Endothelial cell of umbilical vein (primary cell): Measurements from ENCODE around the gene MAD2L2.

Experiments used
- EZH2 ChIP-seq: IDR thresholded peaks from 2 replicates; pipeline ENCODE4 v1.6.1; 2012; ENCODE audit warnings: borderline replicate concordance, low read depth, mild to moderate bottlenecking, moderate library complexity, low read length, inconsistent platforms; ENCODE audit not compliant: severe bottlenecking
- TF ChIP-seq, protein P1 (sequence below), 2 donors: IDR thresholded peaks; 1 replicate in 1 of 2; 2 replicates in 1 of 2; pipeline ENCODE4 v1.5.1; 2011; ENCODE audit warnings: low read length in 2 of 2, mild to moderate bottlenecking in 2 of 2, moderate library complexity in 2 of 2, control low read depth in 1 of 2, inconsistent platforms in 1 of 2, low read depth in 1 of 2; ENCODE audit not compliant: insufficient read depth in 1 of 2; ENCODE audit errors: extremely low read depth in 1 of 2

- TF ChIP-seq EZH2 = no peak
- TF ChIP-seq, protein P1, sequence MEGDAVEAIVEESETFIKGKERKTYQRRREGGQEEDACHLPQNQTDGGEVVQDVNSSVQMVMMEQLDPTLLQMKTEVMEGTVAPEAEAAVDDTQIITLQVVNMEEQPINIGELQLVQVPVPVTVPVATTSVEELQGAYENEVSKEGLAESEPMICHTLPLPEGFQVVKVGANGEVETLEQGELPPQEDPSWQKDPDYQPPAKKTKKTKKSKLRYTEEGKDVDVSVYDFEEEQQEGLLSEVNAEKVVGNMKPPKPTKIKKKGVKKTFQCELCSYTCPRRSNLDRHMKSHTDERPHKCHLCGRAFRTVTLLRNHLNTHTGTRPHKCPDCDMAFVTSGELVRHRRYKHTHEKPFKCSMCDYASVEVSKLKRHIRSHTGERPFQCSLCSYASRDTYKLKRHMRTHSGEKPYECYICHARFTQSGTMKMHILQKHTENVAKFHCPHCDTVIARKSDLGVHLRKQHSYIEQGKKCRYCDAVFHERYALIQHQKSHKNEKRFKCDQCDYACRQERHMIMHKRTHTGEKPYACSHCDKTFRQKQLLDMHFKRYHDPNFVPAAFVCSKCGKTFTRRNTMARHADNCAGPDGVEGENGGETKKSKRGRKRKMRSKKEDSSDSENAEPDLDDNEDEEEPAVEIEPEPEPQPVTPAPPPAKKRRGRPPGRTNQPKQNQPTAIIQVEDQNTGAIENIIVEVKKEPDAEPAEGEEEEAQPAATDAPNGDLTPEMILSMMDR (IDR thresholded peaks at IDR 0.05; ENCODE audit: extremely low read depth in 1 of 2, insufficient read depth in 1 of 2, low read depth in 1 of 2, low read length in 2 of 2) = no peak
These were observed 44.7 kb upstream of the MAD2L2 start for GRCh38 chr1:11725616-11726015.
